Ramos (cell line): ENCODE measurements around the gene TTF2.
"Not testable (repeated sequence)": the region's sequence is repeated elsewhere in the genome, so short reads cannot be mapped to it uniquely, and the experiment has no call there.

Source experiments
- in situ Hi-C: fragments of 300-500 bp; cut with MboI; formaldehyde crosslinking; loops from one replicate; pipeline ENCODE4 v1.14.3; 2022; ENCODE audit warnings: low sequenced_read_pairs; ENCODE audit not compliant: unreplicated experiment

TTF2 gene

DNA sequence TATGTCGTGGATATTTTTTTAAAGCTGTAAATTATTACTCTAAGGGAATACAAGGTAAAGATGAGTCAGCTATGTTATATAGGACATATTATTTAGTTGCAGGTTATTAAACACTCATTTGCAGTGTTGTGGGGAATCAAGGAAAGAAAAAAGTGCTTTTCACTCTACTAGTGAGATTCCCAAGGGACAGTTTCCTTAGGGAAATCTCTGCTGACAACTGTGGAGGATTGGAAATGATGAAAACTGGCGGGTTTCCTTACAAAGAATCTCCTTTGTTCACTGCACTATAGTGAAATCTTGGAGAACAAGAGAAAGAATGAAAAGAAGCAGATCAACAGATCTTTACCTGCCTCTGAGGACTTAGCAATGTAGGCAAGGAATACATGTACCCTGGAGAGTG lies 85.9 kb downstream of the TTF2 start:
- in situ Hi-C loops, result no loop called here

DNA sequence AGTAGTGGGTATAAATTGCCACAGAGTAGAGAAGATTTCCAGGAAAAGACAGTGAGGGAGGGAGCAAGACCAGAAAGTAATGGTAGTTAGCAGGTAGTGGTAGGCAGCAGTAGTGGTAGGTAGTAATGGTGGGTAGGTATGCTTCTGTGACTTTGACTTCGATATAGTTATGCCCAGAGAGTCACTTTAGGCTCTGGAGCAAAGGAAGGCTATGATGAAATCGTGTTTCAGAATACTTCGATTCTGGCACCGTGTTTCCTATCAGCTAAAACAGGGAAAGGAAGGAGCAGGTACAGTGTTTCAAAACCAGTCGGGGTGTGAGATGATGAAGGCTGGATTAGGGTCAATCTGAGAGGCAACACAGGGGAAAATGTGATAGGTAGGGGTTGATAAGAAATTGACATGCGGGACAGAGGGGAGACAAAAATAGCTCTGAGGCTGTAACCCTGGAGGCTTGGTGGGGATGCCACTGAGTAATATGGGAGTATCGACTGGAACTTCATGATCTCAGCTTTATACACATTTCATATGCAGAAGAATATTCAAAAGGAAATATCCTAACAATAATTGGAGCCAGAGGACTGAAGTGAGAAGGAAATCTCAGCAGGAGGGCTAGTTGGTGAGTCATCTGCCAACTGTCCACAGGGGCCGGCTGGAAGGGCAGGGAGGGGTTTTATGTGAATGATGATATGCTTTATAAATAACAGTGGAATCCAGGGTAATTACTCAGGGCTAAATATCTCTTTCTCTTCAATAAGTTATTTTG lies 86.6 kb downstream of the TTF2 start:
- in situ Hi-C loops, result no loop called here

DNA sequence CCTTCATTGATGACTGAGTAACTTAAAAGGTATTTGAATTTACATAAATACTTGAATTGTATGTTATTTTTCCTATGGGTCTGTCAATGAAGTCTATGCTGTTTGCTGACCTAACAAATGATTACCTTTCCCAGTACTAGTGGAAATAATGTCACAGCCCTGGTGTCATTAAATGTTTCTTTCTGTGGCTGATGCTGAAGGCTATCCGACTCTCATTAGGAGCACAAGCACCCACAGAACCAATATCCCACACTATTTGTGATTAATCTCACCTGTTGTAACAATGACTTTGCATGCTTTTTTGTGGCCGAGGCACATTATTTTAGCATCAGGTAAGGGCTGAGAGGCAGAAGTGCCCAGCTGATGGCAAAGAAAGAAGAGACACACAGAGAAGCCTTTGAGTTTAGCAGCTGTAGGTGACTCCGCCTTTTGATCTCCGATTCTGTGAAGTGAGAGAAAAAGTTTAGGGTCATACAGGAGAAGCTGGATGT lies 87.3 kb downstream of the TTF2 start:
- in situ Hi-C loops, result no loop called here

DNA sequence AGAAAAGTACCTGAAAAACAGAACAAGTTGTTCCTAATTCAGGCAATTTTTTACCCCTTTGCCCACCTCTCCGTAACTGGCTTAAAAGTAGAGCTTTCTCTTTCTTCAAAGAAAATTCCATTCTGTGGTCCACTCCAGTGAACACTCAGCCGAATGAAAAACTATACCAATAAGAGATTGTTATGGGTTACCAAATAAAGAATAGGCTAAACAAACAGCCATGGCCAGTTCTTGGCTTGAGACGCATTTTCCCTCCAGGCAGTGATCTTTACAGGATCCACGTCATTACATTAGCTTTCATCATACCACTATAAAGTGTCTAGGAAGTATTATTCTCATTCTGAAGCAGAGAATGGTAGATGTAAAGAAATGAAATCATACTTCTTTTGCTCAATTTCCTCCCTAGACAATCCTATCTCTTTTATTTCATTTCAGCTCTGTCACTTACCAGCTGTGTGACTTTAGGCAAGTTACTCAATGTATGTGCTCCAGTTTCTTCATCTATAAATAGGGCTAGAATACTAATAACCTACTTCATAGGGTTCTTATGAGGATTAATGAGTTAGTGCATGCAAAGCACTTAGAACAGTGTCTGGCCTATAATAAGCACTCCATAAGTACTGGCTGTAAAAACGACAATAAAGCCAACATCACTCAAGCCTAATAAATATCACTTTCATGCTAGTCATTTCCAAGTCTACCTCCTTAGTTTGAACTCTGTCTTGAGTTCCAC lies 87.9 kb downstream of the TTF2 start:
- in situ Hi-C loops, result no loop called here

DNA sequence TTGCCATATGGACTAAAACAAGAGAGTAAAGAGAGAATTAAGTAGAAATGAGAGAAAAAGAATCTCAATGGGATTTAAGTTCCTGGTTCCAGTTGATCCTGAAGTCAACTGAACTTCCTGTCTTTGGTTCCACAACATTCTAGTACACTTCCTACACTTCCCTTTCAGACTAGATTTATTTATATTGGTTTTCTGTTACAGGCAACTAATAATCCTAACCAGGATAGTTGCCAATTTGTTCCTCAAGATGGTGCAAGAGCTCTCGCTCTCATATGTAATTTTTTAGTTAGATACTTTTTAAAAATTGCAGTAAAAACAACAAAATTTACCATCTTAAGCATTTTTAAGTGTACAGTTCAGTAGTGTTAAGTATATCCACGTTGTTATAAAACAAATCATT lies 90.2 kb downstream of the TTF2 start:
- in situ Hi-C loops, result no loop called here

DNA sequence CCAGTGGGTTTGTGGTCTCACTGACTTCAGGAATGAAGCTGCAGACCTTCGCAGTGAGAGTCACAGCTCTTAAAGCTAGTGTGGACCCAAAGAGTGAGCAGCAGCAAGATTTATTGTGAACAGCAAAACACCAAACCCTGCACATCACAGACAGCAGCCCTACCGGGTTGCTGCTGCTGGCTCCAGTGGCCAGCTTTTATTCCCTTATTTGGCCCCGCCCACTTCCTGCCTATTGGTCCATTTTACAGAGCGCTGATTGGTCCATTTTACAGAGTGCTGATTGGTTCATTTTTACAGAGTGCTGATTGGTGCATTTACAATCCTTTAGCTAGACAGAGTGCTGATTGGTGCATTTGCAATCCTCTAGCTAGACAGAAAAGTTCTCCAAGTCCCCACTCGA lies 91.2 kb downstream of the TTF2 start:
- in situ Hi-C loops, result not testable (repeated sequence)
